ENCODE measurements around the gene PCSK7. TPM values are rescaled to one million over a fixed set of nuclear protein-coding genes. Genes with fewer than 3 reads are reported as not detected.
A peak's percentile ranks its signal among the peaks of the same experiment; 100 is the strongest.

PCSK7 gene
- total and polyA plus RNA-seq, 2 donors from 2014 or later: 14.5 to 70.2 TPM

- DNase-seq: peak in 1 of 5 donors; percentile 25
- no peak overlapping the region for H3K9ac ChIP-seq (ENCODE audit: low read length in 3 of 3)
- H3K27ac ChIP-seq (ENCODE audit: low read depth in 2 of 2, low read length in 2 of 2): no peak overlapping the region
- intact Hi-C loops (cut with DNase I): no loop called here
- no peak overlapping the region for H3K4me3 ChIP-seq (ENCODE audit: low read length in 3 of 3)
- H3K9me3 ChIP-seq (ENCODE audit: control insufficient read depth in 2 of 3, insufficient read depth in 1 of 3, low read length in 3 of 3): no peaks in the 10 kb centered on the region
- no peaks in the 10 kb centered on the region for H3K27me3 ChIP-seq (ENCODE audit: control insufficient read depth, insufficient read depth, low read length)
- no peak for TF ChIP-seq CTCF (IDR thresholded peaks at IDR 0.05; ENCODE audit: borderline replicate concordance, extremely low read depth, insufficient read depth)
- FAIRE-seq: no peak
- no peaks in the 10 kb centered on the region for H3K4me1 ChIP-seq (ENCODE audit: control insufficient read depth in 2 of 3, insufficient read depth in 2 of 3, low read depth in 1 of 3, low read length in 3 of 3)
- H3K36me3 ChIP-seq (ENCODE audit: control insufficient read depth in 2 of 3, insufficient read depth in 3 of 3, low read length in 3 of 3): peaks cover 0 to 34% (median 22%) of the 10 kb centered on the region in 3 donors
These were observed 39.4 kb downstream of the PCSK7 start for GRCh38 chr11:117192401-117192875.

GRCh38 chr11:117191680-117192400 is 40.0 kb downstream of the PCSK7 start:
- H3K9me3 ChIP-seq (ENCODE audit: control insufficient read depth in 2 of 3, insufficient read depth in 1 of 3, low read length in 3 of 3): no peaks in the 10 kb centered on the region
- H3K9ac ChIP-seq (ENCODE audit: low read length in 3 of 3): no peak overlapping the region
- H3K4me1 ChIP-seq (ENCODE audit: control insufficient read depth in 2 of 3, insufficient read depth in 2 of 3, low read depth in 1 of 3, low read length in 3 of 3): no peaks in the 10 kb centered on the region
- no peak overlapping the region for H3K4me3 ChIP-seq (ENCODE audit: low read length in 3 of 3)
- no peaks in the 10 kb centered on the region for H3K27me3 ChIP-seq (ENCODE audit: control insufficient read depth, insufficient read depth, low read length)
- DNase-seq: peak in 1 of 5 donors; percentile 69
- H3K36me3 ChIP-seq (ENCODE audit: control insufficient read depth in 2 of 3, insufficient read depth in 3 of 3, low read length in 3 of 3): peaks cover 0 to 34% (median 24%) of the 10 kb centered on the region in 3 donors
- intact Hi-C loops (cut with DNase I): no loop called here
- TF ChIP-seq CTCF (IDR thresholded peaks at IDR 0.05; ENCODE audit: borderline replicate concordance, extremely low read depth, insufficient read depth): no peak
- FAIRE-seq: no peak
- H3K27ac ChIP-seq (ENCODE audit: low read depth in 2 of 2, low read length in 2 of 2): no peak overlapping the region

- peak in 2 of 5 donors; percentile 27 to 56 for DNase-seq
- no peak for TF ChIP-seq CTCF (IDR thresholded peaks at IDR 0.05; ENCODE audit: borderline replicate concordance, extremely low read depth, insufficient read depth)
- intact Hi-C loops (cut with DNase I): no loop called here
- FAIRE-seq: no peak
- Histone ChIP-seq H3K9me3 (ENCODE audit: control insufficient read depth in 2 of 3, insufficient read depth in 1 of 3, low read length in 3 of 3) (no peaks in the 10 kb centered on the region), H3K27ac (ENCODE audit: low read depth in 2 of 2, low read length in 2 of 2) (no peak overlapping the region), H3K27me3 (ENCODE audit: control insufficient read depth, insufficient read depth, low read length) (no peaks in the 10 kb centered on the region), H3K4me3 (ENCODE audit: low read length in 3 of 3) (no peak overlapping the region), H3K4me1 (ENCODE audit: control insufficient read depth in 2 of 3, insufficient read depth in 2 of 3, low read depth in 1 of 3, low read length in 3 of 3) (no peaks in the 10 kb centered on the region), H3K9ac (ENCODE audit: low read length in 3 of 3) (no peak overlapping the region), H3K36me3 (ENCODE audit: control insufficient read depth in 2 of 3, insufficient read depth in 3 of 3, low read length in 3 of 3) (peaks cover 0 to 34% (median 24%) of the 10 kb centered on the region in 3 donors)
These were observed 41.8 kb downstream of the PCSK7 start for GRCh38 chr11:117189941-117190544.

Data from kidney (tissue), 14 donors.